ENCODE results near the gene FUCA1. TPM values are rescaled to one million over a fixed set of nuclear protein-coding genes. Genes with fewer than 3 reads are reported as not detected.
A peak's percentile ranks its signal among the peaks of the same experiment; 100 is the strongest.

The FUCA1 gene
- total RNA-seq, 1 donor from 2014 or later = 8.8 TPM

DNA sequence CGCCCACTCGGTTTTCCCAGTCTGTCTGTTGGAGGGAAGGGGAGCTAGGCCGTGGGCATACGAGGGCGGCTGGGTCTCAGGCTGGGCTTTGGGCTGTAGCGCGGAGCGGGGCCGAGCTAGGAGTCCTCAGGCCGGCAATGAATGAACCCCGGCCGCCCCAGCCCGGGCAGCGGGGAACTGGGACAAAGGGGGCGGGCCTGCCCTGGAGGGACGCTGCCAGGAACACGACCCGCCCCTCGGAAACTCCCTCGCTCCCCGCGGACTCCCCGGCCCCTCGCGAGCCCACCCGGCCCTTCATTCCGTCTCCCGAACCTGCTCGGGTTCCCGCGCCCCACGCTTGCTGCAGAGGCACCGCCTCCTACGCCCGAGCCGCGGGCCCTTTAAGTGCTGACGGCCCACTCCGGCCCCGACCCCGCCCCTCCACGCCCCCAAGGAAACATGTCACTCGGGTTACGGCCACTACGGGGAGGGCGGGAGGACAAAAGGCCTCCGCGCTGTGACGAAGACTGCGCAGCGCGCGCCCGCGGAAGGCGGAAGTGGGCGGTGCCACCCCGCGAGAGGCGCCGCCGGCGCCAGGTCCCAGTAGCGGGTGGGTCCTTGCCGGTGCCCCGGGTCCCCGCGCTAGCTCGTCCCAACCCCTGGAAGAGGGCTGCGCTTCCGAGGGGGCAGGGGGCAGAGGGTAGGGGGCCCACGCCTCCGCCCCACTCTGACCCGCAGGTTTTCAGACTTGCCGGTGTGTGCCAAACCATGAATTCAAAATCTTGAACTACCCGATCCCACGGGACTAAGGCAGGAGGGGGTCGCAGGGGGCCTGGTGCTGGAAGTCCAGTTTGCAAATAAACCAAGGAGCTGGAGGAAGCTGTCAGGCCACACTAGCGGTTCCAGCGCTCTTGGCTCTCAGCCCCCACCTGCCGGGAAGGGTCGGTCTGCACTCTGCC, 67.4 kb downstream of the FUCA1 start, which contains the start of gene GALE:
TSS of gene GALE (minus strand) at position 355 of the 938 bp plus-strand sequence. CDS start 1,747 bp downstream, outside the sequence.
- peaks cover 2% of the 10 kb centered on the region for H3K27me3 Mint-ChIP-seq (ENCODE audit: unreplicated experiment)

DNA sequence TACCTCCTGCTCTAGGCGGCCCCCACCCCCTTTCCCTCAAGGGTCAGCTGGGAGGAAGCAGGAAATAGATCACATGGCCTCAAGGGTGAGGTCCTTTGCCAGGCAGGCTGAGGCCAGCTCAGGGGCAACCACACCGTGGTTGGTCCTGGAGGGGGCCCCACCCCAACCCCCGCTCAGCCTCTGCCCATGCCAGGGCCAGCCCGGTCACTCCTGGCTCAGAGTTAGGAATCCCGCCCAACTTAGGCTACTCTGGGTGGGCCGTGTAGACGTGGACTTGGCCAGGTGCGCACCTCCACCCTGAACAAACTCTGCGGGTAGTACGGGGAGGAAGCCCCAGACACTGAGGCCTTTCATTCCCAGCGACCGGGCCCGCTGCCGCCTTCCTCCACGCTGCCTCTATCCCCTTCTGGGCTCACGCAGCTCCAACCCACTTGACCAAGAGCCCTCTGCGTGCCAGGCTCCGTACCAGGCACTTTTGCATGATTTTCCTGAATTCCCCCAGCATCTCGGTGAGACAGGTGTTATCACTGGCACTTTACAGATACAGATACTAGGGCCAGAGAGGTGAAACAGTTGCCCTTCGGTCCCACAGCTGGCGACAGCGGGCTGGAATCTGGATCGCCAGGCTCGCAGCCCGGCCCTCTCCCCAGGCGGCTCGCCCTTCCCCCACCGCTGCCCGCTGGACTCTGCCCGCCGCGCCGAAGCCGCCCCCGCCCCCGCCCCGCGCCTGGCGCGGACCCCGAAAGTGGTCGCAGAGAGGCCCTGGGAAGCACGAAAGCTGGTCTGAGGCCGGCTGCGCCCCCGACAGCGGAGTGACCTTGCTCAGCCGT, 68.3 kb downstream of the FUCA1 start:
- Mint-ChIP-seq H3K27ac (ENCODE audit: unreplicated experiment) (peak overlapping the region; percentile 89), H3K4me1 (ENCODE audit: low read depth, unreplicated experiment) (peaks cover 2% of the 10 kb centered on the region), H3K27me3 (ENCODE audit: unreplicated experiment) (peaks cover 3% of the 10 kb centered on the region), H3K36me3 (ENCODE audit: unreplicated experiment) (no peaks in the 10 kb centered on the region), H3K4me3 (ENCODE audit: unreplicated experiment) (peak overlapping the region; percentile 93), H3K9me3 (ENCODE audit: unreplicated experiment) (peaks cover 7% of the 10 kb centered on the region)
- peak; percentile 61 for DNase-seq
- TF ChIP-seq CTCF (IDR thresholded peaks at IDR 0.05; ENCODE audit: partially characterized antibody, unreplicated experiment) = no peak

More for the DNA sequence above, 67.4 kb downstream of the FUCA1 start, which contains the start of gene GALE:
- Mint-ChIP-seq H3K4me1 (ENCODE audit: low read depth, unreplicated experiment) (peaks cover 2% of the 10 kb centered on the region), H3K9me3 (ENCODE audit: unreplicated experiment) (peaks cover 5% of the 10 kb centered on the region), H3K4me3 (ENCODE audit: unreplicated experiment) (peak within 1 kb of the TSS; percentile 93), H3K36me3 (ENCODE audit: unreplicated experiment) (no peaks in the 10 kb centered on the region), H3K27ac (ENCODE audit: unreplicated experiment) (peak within 1 kb of the TSS; percentile 89)
- peak; percentile 91 for DNase-seq
- TF ChIP-seq CTCF (IDR thresholded peaks at IDR 0.05; ENCODE audit: partially characterized antibody, unreplicated experiment) = no peak

DNA sequence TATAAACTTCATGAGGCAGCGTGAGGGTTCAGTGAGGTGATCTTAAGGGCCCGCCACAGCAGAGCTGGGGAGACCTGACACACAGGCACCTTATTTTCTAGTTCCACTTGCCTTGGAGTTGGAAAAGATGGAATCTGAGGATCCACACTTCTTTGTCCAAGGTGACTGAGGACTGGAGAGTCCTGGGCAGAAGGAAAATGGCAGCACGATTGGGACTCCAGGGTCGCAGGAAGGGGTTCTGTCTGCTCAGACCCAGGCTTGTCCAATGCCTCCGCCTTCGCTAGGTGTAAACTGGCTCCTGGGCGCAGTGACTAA, 68.9 kb downstream of the FUCA1 start:
- H3K9me3 Mint-ChIP-seq (ENCODE audit: unreplicated experiment) = peaks cover 7% of the 10 kb centered on the region

GRCh38 chr1:23798662-23799142, 69.4 kb downstream of the FUCA1 start:
- H3K36me3 Mint-ChIP-seq (ENCODE audit: unreplicated experiment) = no peaks in the 10 kb centered on the region
- H3K9me3 Mint-ChIP-seq (ENCODE audit: unreplicated experiment) = peaks cover 7% of the 10 kb centered on the region
- H3K27ac Mint-ChIP-seq (ENCODE audit: unreplicated experiment) = no peak overlapping the region
- H3K27me3 Mint-ChIP-seq (ENCODE audit: unreplicated experiment) = peaks cover 3% of the 10 kb centered on the region
- H3K4me3 Mint-ChIP-seq (ENCODE audit: unreplicated experiment) = no peak overlapping the region
- no peak for DNase-seq
- TF ChIP-seq CTCF (IDR thresholded peaks at IDR 0.05; ENCODE audit: partially characterized antibody, unreplicated experiment) = no peak
- peaks cover 2% of the 10 kb centered on the region for H3K4me1 Mint-ChIP-seq (ENCODE audit: low read depth, unreplicated experiment)

More for the DNA sequence above, 68.9 kb downstream of the FUCA1 start:
- H3K27me3 Mint-ChIP-seq (ENCODE audit: unreplicated experiment) = peaks cover 3% of the 10 kb centered on the region
- H3K4me3 Mint-ChIP-seq (ENCODE audit: unreplicated experiment) = peak overlapping the region; percentile 93
- H3K4me1 Mint-ChIP-seq (ENCODE audit: low read depth, unreplicated experiment) = peaks cover 2% of the 10 kb centered on the region
- H3K36me3 Mint-ChIP-seq (ENCODE audit: unreplicated experiment) = no peaks in the 10 kb centered on the region
- no peak for DNase-seq
- no peak overlapping the region for H3K27ac Mint-ChIP-seq (ENCODE audit: unreplicated experiment)
- no peak for TF ChIP-seq CTCF (IDR thresholded peaks at IDR 0.05; ENCODE audit: partially characterized antibody, unreplicated experiment)

Measured in glutamatergic neuron (in vitro differentiated cells).